SU-DHL-6 (cell line): Measurements from ENCODE around the gene SIT1.

Source experiments
- EZH2phosphoT487 ChIP-seq: fragments of 200-600 bp; sonication (generic), shearing (Covaris generic); conservative IDR thresholded peaks from 2 replicates; pipeline ENCODE4 v1.6.1; 2018; ENCODE audit warnings: mild to moderate bottlenecking, antibody characterized with exemption, low read length, moderate library complexity, mixed read lengths
- TF ChIP-seq, protein P1 (sequence below): fragments of 200-600 bp; sonication (generic); IDR thresholded peaks from one replicate; pipeline ENCODE4 v1.5.1; 2017; ENCODE audit warnings: antibody characterized with exemption, mild to moderate bottlenecking, low read length, moderate library complexity; ENCODE audit not compliant: insufficient read depth, poor library complexity, severe bottlenecking

DNA sequence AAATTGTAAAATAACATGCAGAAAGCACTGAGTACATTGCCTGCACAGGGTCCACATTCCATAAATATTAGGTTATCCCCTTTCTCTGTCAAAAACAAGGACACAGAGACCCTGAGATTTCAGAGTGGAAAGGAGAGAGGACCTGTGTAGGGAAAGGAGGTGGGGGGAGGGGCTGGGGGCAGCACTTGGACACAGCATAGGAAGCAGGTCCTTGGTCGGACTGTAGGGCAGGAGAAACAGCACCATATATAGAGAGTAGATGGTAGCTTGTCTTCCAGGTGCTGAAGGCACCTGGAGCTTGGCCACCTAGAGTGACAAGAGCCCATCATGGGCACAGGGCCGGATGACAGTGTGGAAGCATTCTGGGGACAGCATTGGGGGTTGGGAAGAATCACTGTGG lies 36.6 kb upstream of the SIT1 start:
- TF ChIP-seq, protein P1, sequence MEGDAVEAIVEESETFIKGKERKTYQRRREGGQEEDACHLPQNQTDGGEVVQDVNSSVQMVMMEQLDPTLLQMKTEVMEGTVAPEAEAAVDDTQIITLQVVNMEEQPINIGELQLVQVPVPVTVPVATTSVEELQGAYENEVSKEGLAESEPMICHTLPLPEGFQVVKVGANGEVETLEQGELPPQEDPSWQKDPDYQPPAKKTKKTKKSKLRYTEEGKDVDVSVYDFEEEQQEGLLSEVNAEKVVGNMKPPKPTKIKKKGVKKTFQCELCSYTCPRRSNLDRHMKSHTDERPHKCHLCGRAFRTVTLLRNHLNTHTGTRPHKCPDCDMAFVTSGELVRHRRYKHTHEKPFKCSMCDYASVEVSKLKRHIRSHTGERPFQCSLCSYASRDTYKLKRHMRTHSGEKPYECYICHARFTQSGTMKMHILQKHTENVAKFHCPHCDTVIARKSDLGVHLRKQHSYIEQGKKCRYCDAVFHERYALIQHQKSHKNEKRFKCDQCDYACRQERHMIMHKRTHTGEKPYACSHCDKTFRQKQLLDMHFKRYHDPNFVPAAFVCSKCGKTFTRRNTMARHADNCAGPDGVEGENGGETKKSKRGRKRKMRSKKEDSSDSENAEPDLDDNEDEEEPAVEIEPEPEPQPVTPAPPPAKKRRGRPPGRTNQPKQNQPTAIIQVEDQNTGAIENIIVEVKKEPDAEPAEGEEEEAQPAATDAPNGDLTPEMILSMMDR, result no peak
- TF ChIP-seq EZH2phosphoT487, result no peak
